Lung (tissue), 12 donors: ENCODE data around the gene DICER1. TPM values are rescaled to one million over a fixed set of nuclear protein-coding genes. Genes with fewer than 3 reads are reported as not detected.

Experiments
- ATAC-seq: fragments of 200-7000 bp; cut with Tn5 transposase; one replicate; pipeline ENCODE4 v1.9.1; 2020; ENCODE audit warnings: moderate number of reproducible peaks; ENCODE audit not compliant: insufficient read depth, low FRiP score
- DNase-seq, 3 donors: peaks; one replicate each; pipeline ENCODE4 v3.0.0-alpha.2; 2013 to 2017
- H3K27ac ChIP-seq, 2 donors: one replicate each; pipeline ENCODE4 v1.5.1; 2013; ENCODE audit warnings: mild to moderate bottlenecking in 2 of 2, moderate library complexity in 2 of 2, control low read depth in 1 of 2, inconsistent platforms in 1 of 2, low read depth in 1 of 2, low read length in 1 of 2
- H3K27me3 ChIP-seq, 3 donors: one replicate each; pipeline ENCODE4 v1.5.1; 2013; ENCODE audit warnings: low read length in 2 of 3; ENCODE audit not compliant: control insufficient read depth in 3 of 3, insufficient read depth in 3 of 3
- H3K36me3 ChIP-seq, 4 donors: one replicate each; pipeline ENCODE4 v1.5.1; 2013; ENCODE audit warnings: low read length in 4 of 4, mild to moderate bottlenecking in 1 of 4, moderate library complexity in 1 of 4; ENCODE audit not compliant: control insufficient read depth in 4 of 4, insufficient read depth in 4 of 4
- H3K4me1 ChIP-seq, 5 donors: one replicate each; pipeline ENCODE4 v1.5.1; 2013; ENCODE audit warnings: low read length in 5 of 5, mild to moderate bottlenecking in 2 of 5, moderate library complexity in 1 of 5; ENCODE audit not compliant: control insufficient read depth in 5 of 5, insufficient read depth in 5 of 5
- H3K4me3 ChIP-seq: one replicate; pipeline ENCODE4 v1.5.1; 2013; ENCODE audit warnings: mild to moderate bottlenecking, control low read depth, moderate library complexity
- H3K9ac ChIP-seq, 2 donors: one replicate each; pipeline ENCODE4 v1.5.1; 2013; ENCODE audit warnings: low read length in 2 of 2, control low read depth in 1 of 2; ENCODE audit not compliant: insufficient read depth in 1 of 2
- H3K9me3 ChIP-seq, 4 donors: one replicate each; pipeline ENCODE4 v1.5.1; 2013; ENCODE audit warnings: low read length in 3 of 4, mild to moderate bottlenecking in 1 of 4, moderate library complexity in 1 of 4; ENCODE audit not compliant: control insufficient read depth in 4 of 4, insufficient read depth in 3 of 4
- CTCF ChIP-seq: IDR thresholded peaks from 2 replicates; pipeline ENCODE4 v1.5.1; 2012; ENCODE audit warnings: mild to moderate bottlenecking; ENCODE audit errors: control extremely low read depth, extremely low read depth
- WGBS, 2 donors: extraction: QIAGEN DNeasy Blood & Tissue Kit; methylation state at CpG; one replicate each; pipeline ENCODE4 v1.1.7; 2013; 5-methylcytosine and 5-hydroxymethylcytosine counted together
- polyA plus RNA-seq, 2 donors: library from polyadenylated mRNA; stranded (reverse); fragments of 200-250 nt; gene quantifications; one replicate each; pipeline ENCODE4 v1.2.1, GENCODE V29; 2013
- total RNA-seq, 2 donors: library from RNA; depleted of rRNA in 1 of 2; stranded (reverse); fragments of >200 nt in 1 of 2; gene quantifications; one replicate each; pipeline ENCODE4 v1.2.1, GENCODE V29; 2014 to 2021
- donor health status: control.
- donor health status: control.
- donor health status: Bipolar disorder and iron deficiency.
- donor health status: healthy.
- donor health status: DM: yes; HTN: yes; CAD: no.

The DICER1 gene
- total and polyA plus RNA-seq, 4 donors: 9.1 to 103 (median 44.1) TPM

- Histone ChIP-seq H3K27me3 (no peaks in the 10 kb centered on the region), H3K9me3 (peaks cover 0 to under 1% (median 0%) of the 10 kb centered on the region in 4 donors), H3K4me3 (peak overlapping the region; percentile 92), H3K4me1 (peaks cover 0 to 25% (median 22%) of the 10 kb centered on the region in 5 donors), H3K27ac (peak overlapping the region; percentile 97 to 99), H3K9ac (peak overlapping the region; percentile 66 to 94), H3K36me3 (peaks cover 0 to 2% (median 0%) of the 10 kb centered on the region in 4 donors)
- TF ChIP-seq CTCF: no peak
- 1% methylated on average over 43 to 48 of the region's 48 CpGs for WGBS, 2 donors
- ATAC-seq: peak; percentile 3
- DNase-seq: peak; percentile 33 to 43 (median 35)
Measured at GRCh38 chr14:95156161-95157047, 925 bp downstream of the DICER1 start.

GRCh38 chr14:95155045-95155444 is 2.3 kb downstream of the DICER1 start:
- H3K4me3 ChIP-seq: no peak overlapping the region
- peaks cover 0 to 2% (median 0%) of the 10 kb centered on the region in 4 donors for H3K36me3 ChIP-seq
- peaks cover 0 to 29% (median 25%) of the 10 kb centered on the region in 5 donors for H3K4me1 ChIP-seq
- no peak for ATAC-seq
- H3K27me3 ChIP-seq: no peaks in the 10 kb centered on the region
- TF ChIP-seq CTCF: no peak
- no peak overlapping the region for H3K27ac ChIP-seq
- no peak for DNase-seq
- whole genome bisulfite sequencing, 2 donors: 86 to 87% methylated on average over 12 of the region's 12 CpGs
- H3K9ac ChIP-seq: peak overlapping the region in 1 of 2 donors; percentile 94
- H3K9me3 ChIP-seq: peaks cover 0 to 1% (median 0%) of the 10 kb centered on the region in 4 donors

- DNase-seq (no peak), ATAC-seq (no peak)
- Histone ChIP-seq H3K9me3 (peaks cover 0 to 1% (median 0%) of the 10 kb centered on the region in 4 donors), H3K36me3 (peaks cover 0 to 2% (median 0%) of the 10 kb centered on the region in 4 donors), H3K4me3 (no peak overlapping the region), H3K9ac (no peak overlapping the region), H3K27ac (no peak overlapping the region), H3K4me1 (peaks cover 0 to 30% (median 26%) of the 10 kb centered on the region in 5 donors), H3K27me3 (no peaks in the 10 kb centered on the region)
- no peak for TF ChIP-seq CTCF
- 64 to 85% methylated on average over 4 of the region's 4 CpGs for WGBS, 2 donors
Measured at GRCh38 chr14:95153866-95154265, 3.5 kb downstream of the DICER1 start.
